Right kidney (tissue), 9 donors: ENCODE data around the gene DLG3.
"Not testable (repeated sequence)": the region's sequence is repeated elsewhere in the genome, so short reads cannot be mapped to it uniquely, and the experiment has no call there.

Experiments
- DNase-seq: peaks from one replicate; pipeline ENCODE4 v3.0.0-alpha.2; 2016
- long read RNA-seq, 8 donors: transcript quantifications; one replicate each; lab custom pipeline, GENCODE V29; 2026

The DLG3 gene
- long read RNA-seq, donor 1, full-length matches to known transcripts = 4 of 12 reads
- long read RNA-seq, donor 1, partial matches to known transcripts = 8 of 12 reads
- long read RNA-seq, donor 1, other reads (novel, unspliced or antisense) = 0 of 12 reads
- long read RNA-seq, donor 2, full-length matches to known transcripts = 2 of 2 reads
- long read RNA-seq, donor 2, partial matches to known transcripts = 0 of 2 reads
- long read RNA-seq, donor 2, other reads (novel, unspliced or antisense) = 0 of 2 reads
- long read RNA-seq, donor 3, full-length matches to known transcripts = 1 of 1 reads
- long read RNA-seq, donor 3, partial matches to known transcripts = 0 of 1 reads
- long read RNA-seq, donor 3, other reads (novel, unspliced or antisense) = 0 of 1 reads
- long read RNA-seq, donor 4, full-length matches to known transcripts = 2 of 2 reads
- long read RNA-seq, donor 4, partial matches to known transcripts = 0 of 2 reads
- long read RNA-seq, donor 4, other reads (novel, unspliced or antisense) = 0 of 2 reads
- long read RNA-seq, donor 5, full-length matches to known transcripts = 6 of 6 reads
- long read RNA-seq, donor 5, partial matches to known transcripts = 0 of 6 reads
- long read RNA-seq, donor 5, other reads (novel, unspliced or antisense) = 0 of 6 reads
- long read RNA-seq, donor 6, full-length matches to known transcripts = 4 of 4 reads
- long read RNA-seq, donor 6, partial matches to known transcripts = 0 of 4 reads
- long read RNA-seq, donor 6, other reads (novel, unspliced or antisense) = 0 of 4 reads
- long read RNA-seq, donor 7, full-length matches to known transcripts = 3 of 3 reads
- long read RNA-seq, donor 7, partial matches to known transcripts = 0 of 3 reads
- long read RNA-seq, donor 7, other reads (novel, unspliced or antisense) = 0 of 3 reads
- long read RNA-seq, donor 8, full-length matches to known transcripts = 3 of 3 reads
- long read RNA-seq, donor 8, partial matches to known transcripts = 0 of 3 reads
- long read RNA-seq, donor 8, other reads (novel, unspliced or antisense) = 0 of 3 reads

- no peak for DNase-seq
Observed at GRCh38 chrX:70444326-70444945, at the start of gene DLG3. DLG3 (plus strand) TSS chrX:70444835; CDS start chrX:70445202, 367 bp downstream.

- no peak for DNase-seq
Observed at GRCh38 chrX:70398899-70399298, 45.7 kb upstream of the DLG3 start.

GRCh38 chrX:70400181-70400580 lies 44.5 kb upstream of the DLG3 start:
- DNase-seq = not testable (repeated sequence)

- DNase-seq = no peak
Observed at GRCh38 chrX:70402721-70403120, 41.9 kb upstream of the DLG3 start.

GRCh38 chrX:70405003-70405402 lies 39.6 kb upstream of the DLG3 start:
- DNase-seq = no peak

GRCh38 chrX:70410921-70411320 lies 33.7 kb upstream of the DLG3 start:
- no peak for DNase-seq

- DNase-seq = no peak
Observed at GRCh38 chrX:70411475-70411874, 33.2 kb upstream of the DLG3 start.

- no peak for DNase-seq
Observed at GRCh38 chrX:70421618-70422017, 23.0 kb upstream of the DLG3 start.

GRCh38 chrX:70422851-70423341 lies 21.7 kb upstream of the DLG3 start, which contains the start of gene GDPD2:
GDPD2 (plus strand) TSS chrX:70423314; CDS start chrX:70424985, 1,671 bp downstream.
- DNase-seq = peak; percentile 51

GRCh38 chrX:70423936-70424675 lies 20.5 kb upstream of the DLG3 start:
- DNase-seq = no peak

- DNase-seq = no peak
Observed at GRCh38 chrX:70424801-70425200, 19.8 kb upstream of the DLG3 start.

GRCh38 chrX:70426286-70427278 lies 18.1 kb upstream of the DLG3 start:
- DNase-seq = no peak

- no peak for DNase-seq
Observed at GRCh38 chrX:70427365-70427764, 17.3 kb upstream of the DLG3 start.

GRCh38 chrX:70429759-70430158 lies 14.9 kb upstream of the DLG3 start:
- DNase-seq = no peak

GRCh38 chrX:70432936-70433847 lies 11.4 kb upstream of the DLG3 start:
- DNase-seq = no peak

- DNase-seq = no peak
Observed at GRCh38 chrX:70433848-70434351, 10.7 kb upstream of the DLG3 start.

- DNase-seq = peak; percentile 75
Observed at GRCh38 chrX:70434352-70434866, 10.2 kb upstream of the DLG3 start.

- DNase-seq = no peak
Observed at GRCh38 chrX:70434914-70435586, 9.6 kb upstream of the DLG3 start.
